GM19239 (cell line): ENCODE data around the gene VILL.

ENCODE experiments used
- DNase-seq: peaks from one replicate; pipeline ENCODE4 v3.0.0; 2011; ENCODE audit warnings: low spot score; ENCODE audit not compliant: insufficient read length
- FAIRE-seq: peaks from 2 replicates; lab custom pipeline; 2011; peaks lifted over from hg19 to GRCh38; lab: Jason Lieb, UNC

The VILL gene

DNA sequence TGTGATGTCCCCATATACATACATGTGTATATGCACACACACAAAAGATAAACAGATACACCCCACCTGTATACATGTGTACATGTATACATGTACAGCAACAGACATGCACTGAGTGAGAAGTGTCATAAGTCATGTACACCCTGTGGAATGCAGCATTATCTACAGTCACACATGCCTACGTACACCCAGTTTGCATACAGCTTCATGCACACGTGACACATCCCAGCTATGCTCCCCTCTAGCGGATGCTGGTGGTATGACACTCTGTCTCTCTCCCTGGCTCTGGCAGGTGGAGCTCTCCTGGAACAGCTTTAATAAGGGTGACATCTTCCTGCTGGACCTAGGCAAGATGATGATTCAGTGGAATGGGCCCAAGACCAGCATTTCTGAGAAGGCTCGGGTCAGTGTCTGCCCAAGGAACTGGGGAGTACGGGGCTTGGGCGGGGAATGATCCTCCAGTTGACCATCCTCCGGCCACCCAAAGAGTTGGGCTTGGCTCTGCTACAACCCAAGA is 6.3 kb downstream of the VILL start:
- DNase-seq: peak; percentile 67
- FAIRE-seq: peak; percentile 96

DNA sequence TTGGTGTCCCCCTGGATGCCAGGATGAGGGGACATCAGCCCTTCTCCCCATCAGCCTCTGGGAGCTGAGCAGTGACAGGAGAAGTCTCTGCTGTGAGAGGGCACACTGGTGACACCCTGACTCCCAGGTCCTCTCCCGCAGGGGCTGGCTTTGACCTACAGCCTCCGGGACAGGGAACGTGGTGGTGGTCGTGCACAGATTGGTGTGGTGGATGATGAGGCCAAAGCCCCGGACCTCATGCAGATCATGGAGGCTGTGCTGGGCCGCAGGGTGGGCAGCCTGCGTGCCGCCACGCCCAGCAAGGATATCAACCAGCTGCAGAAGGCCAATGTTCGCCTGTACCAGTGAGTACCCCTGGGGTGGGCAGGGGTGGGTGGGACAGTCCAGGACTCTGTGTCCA is 6.8 kb downstream of the VILL start:
- FAIRE-seq: no peak
- DNase-seq: no peak

DNA sequence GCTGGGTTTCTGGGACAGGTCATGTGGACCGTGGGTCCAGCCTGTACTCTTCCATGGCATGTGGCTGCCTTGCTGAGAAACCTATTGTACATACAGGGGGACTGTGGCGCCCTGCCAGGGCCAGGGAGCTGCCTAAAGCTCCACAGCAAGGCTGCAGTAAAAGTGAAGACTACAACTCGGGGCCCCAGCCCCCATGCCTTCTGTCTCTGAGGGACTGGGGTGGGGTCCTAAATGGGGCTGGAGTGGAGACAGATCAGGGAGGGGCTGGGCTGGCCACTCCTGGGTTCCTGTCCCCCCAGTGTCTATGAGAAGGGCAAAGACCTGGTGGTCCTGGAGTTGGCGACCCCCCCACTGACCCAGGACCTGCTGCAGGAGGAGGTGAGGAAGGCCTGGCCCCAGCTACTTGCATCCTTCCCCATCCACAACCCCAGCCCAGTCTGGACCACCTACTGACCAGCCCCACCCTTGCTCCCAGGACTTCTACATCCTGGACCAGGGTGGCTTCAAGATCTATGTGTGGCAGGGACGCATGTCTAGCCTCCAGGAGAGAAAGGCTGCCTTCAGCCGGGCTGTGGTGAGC is 7.3 kb downstream of the VILL start:
- DNase-seq: no peak
- FAIRE-seq: no peak

DNA sequence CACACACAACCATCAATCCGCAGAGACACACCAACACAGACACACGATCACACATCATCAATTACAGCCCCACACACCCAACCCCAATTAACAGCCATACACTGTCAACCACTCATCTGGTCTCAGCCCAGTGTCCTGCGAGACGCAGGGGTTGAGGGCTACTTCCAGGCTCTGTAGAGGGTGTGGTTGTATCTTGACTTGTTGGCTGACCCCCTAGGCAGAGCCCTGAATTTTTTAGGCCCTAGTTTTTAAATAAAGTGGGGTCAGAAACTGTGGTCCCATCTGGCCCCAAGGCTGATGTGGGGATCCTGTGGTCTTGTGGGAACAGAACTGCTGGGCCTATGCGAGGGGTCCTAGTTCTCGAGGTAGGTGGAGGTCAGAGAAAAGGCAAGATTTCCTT is 9.2 kb downstream of the VILL start:
- DNase-seq: no peak
- no peak for FAIRE-seq

DNA sequence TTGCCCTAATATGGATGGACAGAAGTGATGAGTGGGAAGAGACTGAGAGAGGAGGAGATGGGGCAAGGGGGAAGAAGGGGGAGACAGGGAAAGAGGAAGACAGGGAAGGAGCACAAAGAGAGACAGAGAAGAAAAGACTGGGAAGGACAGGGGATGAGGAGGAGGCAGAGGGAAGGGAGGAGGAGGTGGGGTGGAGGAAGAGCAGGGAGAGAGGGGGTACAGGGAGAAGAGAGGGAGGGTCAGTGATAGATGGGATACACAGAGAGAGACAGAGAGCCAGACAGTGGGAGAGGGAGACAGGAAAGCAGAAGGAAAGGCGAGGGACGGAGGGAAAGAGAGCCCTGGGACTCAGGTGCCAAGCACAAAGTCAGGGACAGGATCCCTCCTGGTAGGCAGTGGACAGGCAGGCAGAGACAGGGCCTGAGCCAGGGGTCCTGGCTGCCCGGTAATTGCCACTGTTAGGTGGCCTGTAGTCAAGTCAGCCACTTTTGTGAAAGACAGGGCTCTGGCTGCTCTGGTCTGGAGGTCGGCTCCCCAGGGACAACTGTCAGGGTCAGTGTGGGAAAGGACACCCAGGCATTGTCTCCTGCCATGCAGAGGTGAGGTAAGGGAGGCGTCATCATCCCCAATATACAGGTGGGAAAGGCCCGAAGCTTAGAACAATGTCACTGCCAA is 9.8 kb downstream of the VILL start:
- FAIRE-seq: no peak
- DNase-seq: no peak

DNA sequence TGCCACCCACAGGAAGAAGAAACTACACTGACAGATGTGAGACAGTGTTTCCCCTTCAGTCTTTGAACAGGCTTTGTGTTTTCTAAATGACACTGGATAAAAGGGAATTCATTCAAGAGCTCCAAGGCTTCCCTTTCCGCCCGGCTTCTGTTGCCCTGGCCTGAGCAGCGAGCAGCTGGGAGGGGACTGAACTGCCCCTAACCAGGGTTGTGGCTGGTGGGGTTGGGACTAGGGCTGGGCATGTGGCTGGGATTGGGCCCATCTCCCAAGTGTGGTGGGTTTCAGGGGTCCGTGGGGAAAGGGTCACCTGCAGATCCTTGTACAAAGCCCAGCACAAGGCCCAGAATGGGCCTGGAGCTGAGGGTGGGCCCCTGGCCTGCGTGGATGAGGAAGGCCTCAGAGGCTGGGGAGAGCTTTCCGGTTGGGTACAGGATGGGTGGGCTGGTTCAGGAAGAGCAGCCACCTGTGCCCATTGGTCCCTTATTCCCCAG is 10.4 kb downstream of the VILL start:
- no peak for FAIRE-seq

DNA sequence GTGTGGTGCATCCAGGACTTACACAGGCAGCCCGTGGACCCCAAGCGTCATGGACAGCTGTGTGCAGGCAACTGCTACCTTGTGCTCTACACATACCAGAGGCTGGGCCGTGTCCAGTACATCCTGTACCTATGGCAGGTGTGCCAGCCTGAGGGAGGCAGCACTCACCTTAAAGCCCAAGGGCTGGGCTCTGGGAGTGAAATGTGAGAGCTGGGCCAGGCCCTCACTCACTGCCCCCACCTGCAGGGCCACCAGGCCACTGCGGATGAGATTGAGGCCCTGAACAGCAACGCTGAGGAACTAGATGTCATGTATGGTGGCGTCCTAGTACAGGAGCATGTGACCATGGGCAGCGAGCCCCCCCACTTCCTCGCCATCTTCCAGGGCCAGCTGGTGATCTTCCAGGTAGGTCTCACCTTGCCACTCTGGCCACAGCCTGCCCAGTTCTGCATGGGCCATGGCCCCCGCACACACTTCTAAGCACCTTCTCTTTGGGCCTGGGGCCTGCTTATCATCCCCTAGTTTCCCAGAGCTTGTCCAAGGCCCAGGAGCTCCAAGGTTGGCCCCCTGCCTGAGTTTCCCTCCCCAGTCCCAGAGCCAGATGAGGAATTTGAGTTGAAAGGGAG is 11.0 kb downstream of the VILL start:
- DNase-seq (no peak), FAIRE-seq (no peak)

More for the DNA sequence above, 10.4 kb downstream of the VILL start:
- no peak for DNase-seq

DNA sequence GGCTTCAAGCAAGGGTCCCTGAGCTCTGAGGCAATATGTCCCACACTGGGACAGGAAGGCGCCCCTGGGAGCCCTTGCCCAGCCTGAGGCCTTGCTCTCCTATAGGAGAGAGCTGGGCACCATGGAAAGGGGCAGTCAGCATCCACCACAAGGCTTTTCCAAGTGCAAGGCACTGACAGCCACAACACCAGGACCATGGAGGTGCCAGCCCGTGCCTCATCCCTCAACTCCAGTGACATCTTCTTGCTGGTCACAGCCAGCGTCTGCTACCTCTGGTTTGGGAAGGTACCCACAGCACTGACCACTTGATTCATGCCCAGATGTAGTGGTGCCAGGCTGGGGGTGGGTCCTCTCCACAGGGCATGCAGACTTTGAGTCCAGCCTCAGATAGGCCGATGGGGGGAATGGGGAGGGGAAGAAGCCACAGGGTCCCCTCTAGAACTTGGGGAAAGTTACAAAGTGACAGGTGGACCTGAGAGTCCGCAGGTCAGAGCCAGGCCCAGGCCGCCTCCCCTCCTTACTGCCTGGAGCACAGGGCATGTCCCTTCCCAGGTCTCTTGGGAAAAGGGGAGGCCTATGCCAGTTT is 11.8 kb downstream of the VILL start:
- DNase-seq: no peak
- FAIRE-seq: no peak

DNA sequence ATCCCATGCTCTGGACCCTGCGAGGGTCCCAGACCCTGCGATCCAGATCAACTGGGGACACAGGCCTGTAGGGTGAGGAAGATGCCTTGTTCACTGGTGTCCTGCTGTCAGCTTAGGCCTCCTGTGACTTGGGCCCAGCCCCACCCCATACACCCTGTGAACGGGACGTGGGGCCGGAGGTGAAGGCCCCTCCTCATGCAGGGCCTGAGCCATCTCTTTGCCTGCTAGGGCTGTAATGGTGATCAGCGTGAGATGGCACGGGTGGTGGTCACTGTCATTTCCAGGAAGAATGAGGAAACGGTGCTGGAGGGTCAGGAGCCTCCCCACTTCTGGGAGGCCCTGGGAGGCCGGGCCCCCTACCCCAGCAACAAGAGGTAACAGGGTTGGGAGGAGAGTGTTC is 12.4 kb downstream of the VILL start:
- DNase-seq (no peak), FAIRE-seq (no peak)

DNA sequence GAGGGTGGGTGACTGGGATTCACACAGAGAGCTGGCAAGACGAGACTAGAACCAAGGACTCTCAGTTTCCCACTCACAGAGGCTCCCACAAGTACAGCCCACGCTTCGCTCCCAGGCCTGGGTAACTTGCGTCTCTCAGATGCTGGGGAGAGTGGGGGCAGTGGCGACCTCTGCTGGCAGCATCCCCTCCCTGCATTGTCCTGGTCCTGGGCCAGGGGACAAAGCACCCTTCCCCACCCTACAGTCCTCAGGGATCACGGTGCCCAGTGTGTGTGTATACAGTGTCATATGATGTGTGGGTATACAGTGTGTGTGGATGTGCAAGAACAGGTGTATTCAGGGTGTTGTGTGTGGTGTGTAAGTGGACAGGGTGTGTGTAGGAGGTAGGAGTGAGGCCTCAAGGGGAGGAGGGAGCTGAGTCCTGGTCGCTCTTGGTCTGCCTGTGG is 12.8 kb downstream of the VILL start:
- DNase-seq (no peak), FAIRE-seq (no peak)

DNA sequence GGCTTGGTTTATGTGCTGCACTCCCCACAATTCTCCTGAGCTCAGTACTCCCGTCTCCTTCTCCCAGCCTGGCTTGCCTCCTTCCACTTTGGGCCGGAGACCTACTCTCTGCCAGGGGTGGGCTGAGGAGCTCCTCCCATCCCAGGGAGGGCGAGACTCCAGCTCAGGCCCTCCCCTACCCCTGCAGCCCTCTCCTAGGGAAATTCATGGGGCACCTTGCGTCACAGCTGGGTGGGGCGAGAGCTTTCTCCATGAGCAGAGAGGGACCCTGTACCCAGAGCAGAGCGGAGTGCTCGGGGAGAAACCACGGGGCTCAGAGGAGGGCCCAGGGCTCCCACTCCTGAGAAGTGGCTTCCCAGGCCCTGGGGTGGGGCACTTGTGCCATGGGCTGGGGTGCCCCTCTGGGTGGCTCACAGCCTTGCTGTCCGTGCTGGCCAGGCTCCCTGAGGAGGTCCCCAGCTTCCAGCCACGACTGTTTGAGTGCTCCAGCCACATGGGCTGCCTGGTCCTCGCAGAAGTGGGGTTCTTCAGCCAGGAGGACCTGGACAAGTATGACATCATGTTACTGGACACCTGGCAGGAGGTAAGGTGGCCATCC is 13.3 kb downstream of the VILL start:
- DNase-seq (no peak), FAIRE-seq (no peak)

DNA sequence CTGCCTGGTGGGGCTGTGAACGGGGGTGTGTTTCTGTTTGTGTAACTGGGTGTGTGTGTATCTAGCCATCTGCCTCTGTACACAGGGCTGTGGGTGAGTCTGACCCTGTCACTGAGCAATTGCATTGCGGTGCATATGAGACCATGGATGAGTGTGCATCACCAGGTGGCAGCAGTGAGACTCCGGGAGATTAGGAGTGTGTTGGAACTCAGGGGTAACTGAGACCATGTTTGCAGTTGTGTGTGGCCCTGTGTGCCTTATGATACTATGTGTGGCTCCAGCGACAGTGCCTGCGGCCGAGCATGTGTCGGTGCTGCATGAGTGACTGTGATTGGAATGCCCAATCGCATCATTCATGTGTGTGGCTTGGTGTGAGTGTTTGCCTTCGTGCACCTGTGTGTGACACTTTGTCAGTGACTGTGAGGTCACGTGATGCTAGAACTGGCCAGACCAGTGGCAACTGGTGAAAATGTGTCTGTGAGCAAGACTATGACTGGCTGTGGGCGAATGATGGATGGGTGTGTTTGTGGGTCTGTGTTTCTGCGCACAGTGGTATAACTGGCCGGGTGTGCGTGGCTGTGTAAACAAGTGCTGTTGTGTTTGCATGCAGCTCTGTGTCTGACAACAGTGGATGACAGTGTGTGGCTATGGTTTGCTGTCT is 14.0 kb downstream of the VILL start:
- FAIRE-seq: no peak
- DNase-seq: no peak

DNA sequence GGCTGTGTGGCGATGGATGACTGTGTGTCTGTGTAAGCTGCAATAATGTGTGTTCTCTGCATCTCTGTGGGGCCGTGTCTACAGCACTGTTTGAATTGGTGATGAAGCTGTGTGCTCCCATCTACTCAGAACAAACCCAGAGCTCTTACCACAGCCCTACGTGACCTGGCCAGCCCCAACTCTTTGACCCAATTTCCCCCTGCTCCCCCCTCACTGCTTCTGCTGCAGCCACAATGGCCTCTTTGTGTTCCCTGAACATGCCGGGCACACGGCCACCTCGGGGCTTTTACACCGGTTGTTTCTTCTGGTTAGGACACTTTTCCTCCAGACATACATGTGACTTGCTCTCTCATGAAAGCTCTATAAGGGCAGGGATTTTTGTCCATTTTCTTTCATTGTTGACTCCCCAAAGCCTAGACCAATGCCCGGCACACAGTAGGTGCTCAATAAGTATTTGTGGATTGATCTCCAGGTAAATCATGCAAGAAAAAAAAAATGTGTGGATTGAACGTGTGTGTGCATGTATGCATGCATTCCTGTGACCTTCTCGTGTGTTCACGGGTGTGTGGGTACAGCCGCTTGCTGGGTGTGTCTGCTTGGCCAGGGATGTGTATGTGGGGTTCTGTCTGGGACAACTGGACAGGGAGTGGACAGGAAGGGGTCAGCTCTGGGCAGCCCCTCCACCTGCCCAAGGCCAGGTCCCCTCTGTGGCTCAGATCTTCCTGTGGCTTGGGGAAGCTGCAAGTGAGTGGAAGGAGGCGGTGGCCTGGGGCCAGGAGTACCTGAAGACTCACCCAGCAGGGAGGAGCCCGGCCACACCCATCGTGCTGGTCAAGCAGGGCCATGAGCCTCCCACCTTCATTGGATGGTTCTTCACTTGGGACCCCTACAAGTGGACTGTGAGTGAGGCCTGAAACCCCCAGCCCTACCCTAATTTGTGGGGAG is 14.8 kb downstream of the VILL start:
- FAIRE-seq (no peak), DNase-seq (no peak)

DNA sequence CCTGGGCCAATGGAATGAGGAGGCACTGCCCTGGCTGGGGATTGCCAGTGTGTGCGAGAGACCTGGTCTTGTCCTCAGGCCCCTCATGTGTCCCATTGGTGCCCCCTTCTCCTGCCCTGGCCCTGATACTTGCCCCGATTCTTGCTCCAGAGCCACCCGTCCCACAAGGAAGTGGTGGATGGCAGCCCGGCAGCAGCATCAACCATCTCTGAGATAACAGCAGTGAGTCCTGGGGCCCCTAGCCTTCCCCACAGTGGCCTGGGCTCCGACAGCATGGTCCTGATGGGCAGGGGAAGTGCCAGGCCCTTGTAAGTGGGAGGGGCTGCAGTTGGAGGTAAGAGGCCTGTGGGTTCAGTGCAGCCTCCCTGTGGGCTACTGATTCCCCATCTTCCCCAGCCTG is 15.4 kb downstream of the VILL start:
- DNase-seq (no peak), FAIRE-seq (no peak)

DNA sequence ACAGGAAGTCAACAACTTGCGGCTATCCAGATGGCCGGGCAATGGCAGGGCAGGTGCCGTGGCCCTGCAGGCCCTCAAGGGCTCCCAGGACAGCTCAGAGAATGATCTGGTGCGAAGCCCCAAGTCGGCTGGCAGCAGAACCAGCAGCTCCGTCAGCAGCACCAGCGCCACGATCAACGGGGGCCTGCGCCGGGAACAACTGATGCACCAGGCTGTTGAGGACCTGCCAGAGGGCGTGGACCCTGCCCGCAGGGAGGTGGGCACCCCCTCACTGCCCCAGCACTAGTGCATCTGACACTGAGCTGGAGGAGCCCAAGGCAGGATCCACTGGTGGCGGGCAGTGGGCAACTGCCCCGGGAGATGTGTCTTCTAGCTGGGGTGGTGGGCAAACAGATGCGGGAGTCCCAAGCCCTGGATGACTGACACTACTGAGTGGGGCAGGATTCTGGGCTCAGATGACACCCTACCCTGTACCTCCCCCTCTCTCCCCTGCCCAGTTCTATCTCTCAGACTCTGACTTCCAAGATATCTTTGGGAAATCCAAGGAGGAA is 15.9 kb downstream of the VILL start:
- no peak for DNase-seq
- FAIRE-seq: no peak

DNA sequence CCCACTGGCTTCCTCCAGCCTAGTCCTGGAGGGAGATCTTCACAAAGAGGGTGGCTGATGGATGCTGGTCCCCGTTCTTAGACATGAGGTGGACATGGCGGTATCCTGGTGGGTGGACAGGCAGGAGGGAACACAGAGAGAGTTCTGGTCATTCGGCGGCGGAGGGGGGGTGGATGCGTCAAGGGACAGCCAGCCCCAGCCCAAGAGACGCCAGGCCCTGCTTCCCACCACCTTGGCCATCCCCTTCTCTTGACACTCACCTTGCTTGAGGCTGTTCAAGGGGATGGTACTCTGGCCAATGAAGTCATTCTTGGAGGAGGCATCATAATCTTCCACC is 17.1 kb downstream of the VILL start:
- DNase-seq: no peak
- FAIRE-seq: no peak

DNA sequence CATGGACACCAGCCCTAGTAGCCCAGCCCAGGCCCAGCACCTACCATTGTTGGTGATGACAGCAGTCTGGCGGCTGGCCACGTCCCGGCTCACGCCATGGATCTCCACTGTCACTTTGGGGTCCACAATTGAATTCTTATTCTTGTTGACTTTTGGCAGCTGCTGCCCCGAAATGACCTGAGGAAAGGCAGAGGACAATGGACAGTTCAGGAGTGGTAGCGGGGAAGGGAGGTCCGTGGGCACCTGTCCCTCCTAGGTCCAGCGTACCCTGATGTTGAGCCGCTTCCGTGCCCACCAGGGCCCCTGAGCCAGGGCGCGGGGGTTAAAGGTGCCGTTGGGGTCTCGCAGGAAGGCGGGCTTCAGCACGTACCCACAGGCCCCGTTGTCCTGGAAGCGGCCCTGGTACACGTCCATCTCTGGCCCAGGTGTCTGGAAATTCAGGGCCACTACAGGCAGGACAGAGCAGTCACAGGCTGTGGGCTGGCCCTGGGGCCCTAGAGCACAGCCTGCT is 17.7 kb downstream of the VILL start:
- no peak for FAIRE-seq
- no peak for DNase-seq

DNA sequence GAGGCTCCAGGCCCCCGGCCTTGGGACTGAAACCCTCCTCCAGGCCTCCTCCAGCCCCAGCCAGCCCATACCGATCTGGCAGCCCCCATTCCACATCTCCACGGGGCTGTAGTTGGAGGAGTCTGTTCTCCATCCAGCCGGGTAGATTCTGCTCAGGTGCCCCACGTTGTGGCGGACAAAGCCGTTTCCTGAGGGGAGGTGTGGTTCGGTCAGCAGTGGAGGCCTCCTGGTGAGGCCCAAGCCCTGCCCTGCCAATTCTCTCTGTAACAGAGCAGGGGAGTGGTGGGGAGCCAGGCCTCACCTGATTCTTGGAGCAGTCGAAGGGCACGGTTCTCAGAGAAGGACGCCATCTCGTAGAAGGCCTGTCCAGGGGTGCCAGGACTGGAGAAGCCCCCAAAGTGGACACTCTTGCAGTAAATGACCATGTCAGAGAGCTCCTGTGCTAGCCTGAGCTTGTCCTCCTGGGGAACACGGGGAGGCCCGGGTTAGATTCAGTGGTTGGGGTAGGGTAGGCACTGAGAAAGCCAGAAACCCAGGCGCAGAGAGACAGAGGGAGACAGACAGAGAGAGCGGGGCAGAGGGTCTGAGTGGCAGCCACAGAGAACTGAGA is 18.5 kb downstream of the VILL start:
- no peak for DNase-seq
- FAIRE-seq: no peak
